PFSK-1 (cell line): Measurements from ENCODE around the gene GABRR3.

Experiments used
- FOXP2 ChIP-seq: optimal IDR thresholded peaks from 2 replicates; pipeline ENCODE3; 2011; ENCODE audit warnings: borderline replicate concordance, control low read depth, inconsistent platforms; ENCODE audit not compliant: insufficient read depth; ENCODE audit errors: extremely low read length, extremely low read depth
- POLR2AphosphoS5 ChIP-seq: IDR thresholded peaks from 2 replicates; pipeline ENCODE4 v1.6.1; 2012; ENCODE audit warnings: low read depth, mild to moderate bottlenecking, control low read depth, low read length, moderate library complexity
- REST ChIP-seq, 2 experiments: IDR thresholded peaks; 2 replicates each; pipeline versions ENCODE4 v1.6.1 to v1.8.0; 2011 to 2012; ENCODE audit warnings: low read depth in 2 of 2, low read length in 2 of 2, control low read depth in 1 of 2, inconsistent platforms in 1 of 2, mild to moderate bottlenecking in 1 of 2, moderate library complexity in 1 of 2; ENCODE audit not compliant: insufficient read depth in 1 of 2
- SIN3A ChIP-seq: IDR thresholded peaks from 2 replicates; pipeline ENCODE4 v1.6.1; 2012; ENCODE audit warnings: mild to moderate bottlenecking, low read length, moderate library complexity, borderline replicate concordance; ENCODE audit not compliant: insufficient read depth
- TAF1 ChIP-seq: IDR thresholded peaks from 2 replicates; pipeline ENCODE4 v1.6.1; 2012; ENCODE audit warnings: low read length, control low read depth, borderline replicate concordance; ENCODE audit not compliant: insufficient read depth

Gene GABRR3

GRCh38 chr3:98039322-98040024 lies 4.4 kb upstream of the GABRR3 start:
- TF ChIP-seq SIN3A (no peak), REST (IDR thresholded peaks at IDR 0.05; ENCODE audit: insufficient read depth in 1 of 2, low read depth in 2 of 2, low read length in 2 of 2) (no peak), FOXP2 (no peak), POLR2AphosphoS5 (no peak), TAF1 (no peak)

- TF ChIP-seq SIN3A: no peak
- no peak for TF ChIP-seq REST (IDR thresholded peaks at IDR 0.05; ENCODE audit: insufficient read depth in 1 of 2, low read depth in 2 of 2, low read length in 2 of 2)
- no peak for TF ChIP-seq FOXP2
- no peak for TF ChIP-seq TAF1
- TF ChIP-seq POLR2AphosphoS5: no peak
Observed at GRCh38 chr3:98038876-98039275, 3.8 kb upstream of the GABRR3 start.

GRCh38 chr3:98038286-98038685 lies 3.2 kb upstream of the GABRR3 start:
- TF ChIP-seq TAF1 (no peak), POLR2AphosphoS5 (no peak), FOXP2 (no peak), REST (IDR thresholded peaks at IDR 0.05; ENCODE audit: insufficient read depth in 1 of 2, low read depth in 2 of 2, low read length in 2 of 2) (no peak), SIN3A (no peak)

- TF ChIP-seq REST (IDR thresholded peaks at IDR 0.05; ENCODE audit: insufficient read depth in 1 of 2, low read depth in 2 of 2, low read length in 2 of 2): no peak
- no peak for TF ChIP-seq POLR2AphosphoS5
- no peak for TF ChIP-seq TAF1
- TF ChIP-seq FOXP2: no peak
- no peak for TF ChIP-seq SIN3A
Observed at GRCh38 chr3:98034486-98034885, 629 bp downstream of the GABRR3 start.

GRCh38 chr3:98034036-98034435 lies 1.1 kb downstream of the GABRR3 start:
- no peak for TF ChIP-seq FOXP2
- no peak for TF ChIP-seq SIN3A
- no peak for TF ChIP-seq POLR2AphosphoS5
- TF ChIP-seq TAF1: no peak
- TF ChIP-seq REST (IDR thresholded peaks at IDR 0.05; ENCODE audit: insufficient read depth in 1 of 2, low read depth in 2 of 2, low read length in 2 of 2): no peak
